Activated T-helper 1 cell treated with Interleukin-2 at 50 U/mL for 16 hours (primary cell): Measurements from ENCODE around the gene UVSSA.
A peak's percentile ranks its signal among the peaks of the same experiment; 100 is the strongest.

Experiments
- DNase-seq: peaks from one replicate; pipeline ENCODE4 v3.0.0-alpha.2; 2020; ENCODE audit warnings: low read depth

Gene UVSSA

GRCh38 chr4:1349359-1350168 is 2.6 kb downstream of the UVSSA start:
- DNase-seq: no peak

- DNase-seq: no peak
These were observed 3.1 kb downstream of the UVSSA start for GRCh38 chr4:1350169-1350520.

- peak; percentile 79 for DNase-seq
These were observed 5.0 kb downstream of the UVSSA start for GRCh38 chr4:1351854-1352566.

GRCh38 chr4:1352567-1352900 is 5.5 kb downstream of the UVSSA start:
- DNase-seq: no peak

GRCh38 chr4:1353186-1354055 is 6.4 kb downstream of the UVSSA start:
- no peak for DNase-seq

GRCh38 chr4:1354136-1354982 is 7.4 kb downstream of the UVSSA start:
- no peak for DNase-seq

GRCh38 chr4:1354983-1355275 is 7.9 kb downstream of the UVSSA start:
- DNase-seq: no peak

GRCh38 chr4:1355378-1355777 is 8.4 kb downstream of the UVSSA start:
- DNase-seq: no peak

- no peak for DNase-seq
These were observed 9.4 kb downstream of the UVSSA start for GRCh38 chr4:1356181-1356998.

- DNase-seq: no peak
These were observed 10.6 kb downstream of the UVSSA start for GRCh38 chr4:1357356-1358248.

GRCh38 chr4:1358421-1359143 is 11.6 kb downstream of the UVSSA start:
- DNase-seq: no peak

- no peak for DNase-seq
These were observed 12.1 kb downstream of the UVSSA start for GRCh38 chr4:1359144-1359501.

GRCh38 chr4:1359976-1360375 is 13.0 kb downstream of the UVSSA start:
- DNase-seq: no peak

- DNase-seq: no peak
These were observed 13.6 kb downstream of the UVSSA start for GRCh38 chr4:1360423-1361283.

- DNase-seq: no peak
These were observed 14.4 kb downstream of the UVSSA start for GRCh38 chr4:1361431-1361830.

GRCh38 chr4:1362046-1362445 is 15.0 kb downstream of the UVSSA start:
- DNase-seq: no peak

- DNase-seq: no peak
These were observed 15.5 kb downstream of the UVSSA start for GRCh38 chr4:1362521-1362920.

GRCh38 chr4:1363513-1363912 is 16.5 kb downstream of the UVSSA start:
- no peak for DNase-seq

GRCh38 chr4:1364217-1364616 is 17.2 kb downstream of the UVSSA start:
- DNase-seq: no peak
